Tracheal epithelial cell (primary cell): ENCODE measurements around the gene ABHD16A. TPM values are rescaled to one million over a fixed set of nuclear protein-coding genes. Genes with fewer than 3 reads are reported as not detected.

ENCODE experiments used
- total RNA-seq: library from RNA; depleted of rRNA; stranded (reverse); fragments of >200 nt; gene quantifications from 2 replicates; pipeline ENCODE4 v1.2.1, GENCODE V29; 2014

ABHD16A gene
- total RNA-seq, 1 donor from 2014 or later = 25.2 TPM

DNA sequence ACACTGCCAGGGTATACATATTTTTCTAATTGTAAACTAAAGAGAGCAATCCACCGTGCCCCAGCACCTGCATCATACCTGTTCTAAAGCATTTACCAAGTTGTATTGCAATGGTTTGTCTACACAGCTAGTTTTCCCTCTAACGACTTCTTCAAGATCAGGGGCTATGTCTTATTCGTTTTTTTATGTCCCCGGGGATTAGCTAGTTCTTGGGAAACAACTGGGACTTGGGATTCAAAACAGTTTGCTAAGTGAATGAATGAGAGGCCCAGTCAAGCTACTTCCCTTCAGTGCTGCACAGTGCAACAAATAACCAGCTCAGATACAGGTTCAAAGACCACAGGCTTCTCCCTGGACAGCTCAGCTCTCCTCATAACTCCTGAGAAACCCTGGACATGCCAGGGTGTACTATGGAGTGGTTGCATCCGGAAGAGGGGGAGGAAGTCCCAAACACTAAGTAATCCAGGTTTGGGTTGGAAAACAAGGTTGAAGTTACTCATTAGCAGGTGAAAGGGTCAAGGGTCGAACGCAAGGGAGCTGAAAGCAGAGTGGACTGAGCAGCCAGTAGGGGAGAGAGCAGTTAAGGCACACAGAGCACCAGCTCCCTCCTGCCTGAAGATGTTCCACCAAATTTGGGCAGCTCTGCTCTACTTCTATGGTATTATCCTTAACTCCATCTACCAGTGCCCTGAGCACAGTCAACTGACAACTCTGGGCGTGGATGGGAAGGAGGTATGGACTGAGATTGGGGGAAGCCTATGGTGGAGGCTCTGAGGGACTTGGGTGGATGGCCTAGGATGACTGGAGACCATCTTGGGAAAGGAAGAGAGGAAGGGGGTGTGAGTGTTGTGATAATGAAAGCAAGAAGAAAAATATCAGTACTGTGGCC, 47.5 kb downstream of the ABHD16A start, which contains the start of gene APOM:
Gene APOM (plus strand): TSS at position 546 of the 889 bp plus-strand sequence. CDS start 73 bp downstream, at position 619.

Other genes with a start within 250 kb of the ABHD16A start
- 4.7 and 9.9 TPM in 2 replicates for gene MICB, start 205.2 kb downstream of the ABHD16A start, total RNA-seq
- not detected in 2 replicates for gene MCCD1, start 174.4 kb downstream of the ABHD16A start, total RNA-seq
- gene DDX39B, start 161.3 kb downstream of the ABHD16A start, total RNA-seq = 279 and 313 TPM in 2 replicates
- 0.21 and 1.2 TPM in 2 replicates for gene ATP6V1G2, start 156.7 kb downstream of the ABHD16A start, total RNA-seq
- gene NFKBIL1, start 155.7 kb downstream of the ABHD16A start, total RNA-seq = 43.6 and 54.6 TPM in 2 replicates
- gene LTA, start 131.0 kb downstream of the ABHD16A start, total RNA-seq = not detected in 2 replicates
- gene TNF, start 127.8 kb downstream of the ABHD16A start, total RNA-seq = 4.3 TPM in 1 of 2 replicates, not detected in the other
- gene LTB, start 120.9 kb downstream of the ABHD16A start, total RNA-seq = 6.7 TPM in 1 of 2 replicates, not detected in the other
- not detected in 2 replicates for gene LST1, start 117.0 kb downstream of the ABHD16A start, total RNA-seq
- gene NCR3, start 110.3 kb downstream of the ABHD16A start, total RNA-seq = not detected in 2 replicates
- not detected in 2 replicates for gene AIF1, start 88.1 kb downstream of the ABHD16A start, total RNA-seq
- 23.6 and 35.6 TPM in 2 replicates for gene PRRC2A, start 82.6 kb downstream of the ABHD16A start, total RNA-seq
- gene BAG6, start 50.7 kb downstream of the ABHD16A start, total RNA-seq = 128 and 161 TPM in 2 replicates
- 0.96 and 1.3 TPM in 2 replicates for gene APOM, start 47.4 kb downstream of the ABHD16A start, total RNA-seq
- gene C6orf47, start 42.5 kb downstream of the ABHD16A start, total RNA-seq = 26.7 and 27.1 TPM in 2 replicates
- 7.0 and 12.0 TPM in 2 replicates for gene GPANK1, start 38.3 kb downstream of the ABHD16A start, total RNA-seq
- gene CSNK2B, start 37.2 kb downstream of the ABHD16A start, total RNA-seq = 84.2 and 103 TPM in 2 replicates
- under 0.01 and 0.43 TPM in 2 replicates for gene LY6G5B, start 33.3 kb downstream of the ABHD16A start, total RNA-seq
- not detected in 2 replicates for gene LY6G5C, start 22.3 kb downstream of the ABHD16A start, total RNA-seq
- not detected in 2 replicates for gene LY6G6F, start 3.5 kb upstream of the ABHD16A start, total RNA-seq
- gene LY6G6D, start 12.0 kb upstream of the ABHD16A start, total RNA-seq = not detected in 2 replicates
- not detected in 2 replicates for gene LY6G6C, start 18.4 kb upstream of the ABHD16A start, total RNA-seq
- gene MPIG6B, start 20.0 kb upstream of the ABHD16A start, total RNA-seq = not detected in 2 replicates
- 11.5 and 45.8 TPM in 2 replicates for gene DDAH2, start 26.0 kb upstream of the ABHD16A start, total RNA-seq
- 454 and 1,059 TPM in 2 replicates for gene CLIC1, start 33.2 kb upstream of the ABHD16A start, total RNA-seq
- gene MSH5, start 36.7 kb upstream of the ABHD16A start, total RNA-seq = 4.3 and 5.8 TPM in 2 replicates
- not detected in 2 replicates for gene SAPCD1, start 59.3 kb upstream of the ABHD16A start, total RNA-seq
- 0.43 and 0.48 TPM in 2 replicates for gene VWA7, start 74.0 kb upstream of the ABHD16A start, total RNA-seq
- 61.0 and 64.8 TPM in 2 replicates for gene VARS1, start 92.4 kb upstream of the ABHD16A start, total RNA-seq
- gene LSM2, start 103.6 kb upstream of the ABHD16A start, total RNA-seq = 34.2 and 39.0 TPM in 2 replicates
- gene HSPA1L, start 112.0 kb upstream of the ABHD16A start, total RNA-seq = 0.64 and 0.72 TPM in 2 replicates
- 124 and 172 TPM in 2 replicates for gene HSPA1A, start 112.2 kb upstream of the ABHD16A start, total RNA-seq
- gene HSPA1B, start 124.4 kb upstream of the ABHD16A start, total RNA-seq = 268 TPM in 2 replicates
- 70.3 and 75.4 TPM in 2 replicates for gene NEU1, start 159.5 kb upstream of the ABHD16A start, total RNA-seq
- gene SLC44A4, start 175.7 kb upstream of the ABHD16A start, total RNA-seq = 3.8 and 8.2 TPM in 2 replicates
- 25.6 and 28.4 TPM in 2 replicates for gene EHMT2, start 194.4 kb upstream of the ABHD16A start, total RNA-seq
- 0.72 and 3.0 TPM in 2 replicates for gene ZBTB12, start 198.8 kb upstream of the ABHD16A start, total RNA-seq
- gene C2, start 224.4 kb upstream of the ABHD16A start, total RNA-seq = 0.96 and 2.1 TPM in 2 replicates
- gene CFB, start 242.8 kb upstream of the ABHD16A start, total RNA-seq = 0.64 and 19.0 TPM in 2 replicates